ENCODE results near the gene AGTRAP.

Gene AGTRAP

GRCh38 chr1:11706292-11706691 lies 29.6 kb upstream of the AGTRAP start:
- no peak for DNase-seq (ENCODE audit: low read depth)

GRCh38 chr1:11707621-11708276 lies 28.2 kb upstream of the AGTRAP start:
- DNase-seq (ENCODE audit: low read depth) = no peak

GRCh38 chr1:11708554-11709350 lies 27.2 kb upstream of the AGTRAP start:
- DNase-seq (ENCODE audit: low read depth) = no peak

GRCh38 chr1:11711490-11711889 lies 24.4 kb upstream of the AGTRAP start:
- DNase-seq (ENCODE audit: low read depth) = no peak

GRCh38 chr1:11712285-11712684 lies 23.7 kb upstream of the AGTRAP start:
- DNase-seq (ENCODE audit: low read depth) = no peak

GRCh38 chr1:11713095-11713494 lies 22.8 kb upstream of the AGTRAP start:
- DNase-seq (ENCODE audit: low read depth) = no peak

GRCh38 chr1:11714831-11715575 lies 20.9 kb upstream of the AGTRAP start:
- no peak for DNase-seq (ENCODE audit: low read depth)

GRCh38 chr1:11719313-11720032 lies 16.5 kb upstream of the AGTRAP start:
- DNase-seq (ENCODE audit: low read depth) = peak; percentile 80

- DNase-seq (ENCODE audit: low read depth) = no peak
Measured at GRCh38 chr1:11720033-11720376, 15.9 kb upstream of the AGTRAP start.

GRCh38 chr1:11720525-11720924 lies 15.4 kb upstream of the AGTRAP start:
- DNase-seq (ENCODE audit: low read depth) = no peak

GRCh38 chr1:11721311-11721710 lies 14.6 kb upstream of the AGTRAP start:
- DNase-seq (ENCODE audit: low read depth) = no peak

- no peak for DNase-seq (ENCODE audit: low read depth)
Measured at GRCh38 chr1:11722538-11722937, 13.4 kb upstream of the AGTRAP start.

- no peak for DNase-seq (ENCODE audit: low read depth)
Measured at GRCh38 chr1:11725616-11726015, 10.3 kb upstream of the AGTRAP start.

- DNase-seq (ENCODE audit: low read depth) = no peak
Measured at GRCh38 chr1:11727119-11727518, 8.8 kb upstream of the AGTRAP start.

- no peak for DNase-seq (ENCODE audit: low read depth)
Measured at GRCh38 chr1:11728126-11728806, 7.7 kb upstream of the AGTRAP start.

- no peak for DNase-seq (ENCODE audit: low read depth)
Measured at GRCh38 chr1:11729155-11729497, 6.8 kb upstream of the AGTRAP start.

GRCh38 chr1:11729498-11730428 lies 6.2 kb upstream of the AGTRAP start:
- no peak for DNase-seq (ENCODE audit: low read depth)

GRCh38 chr1:11730429-11730891 lies 5.5 kb upstream of the AGTRAP start:
- no peak for DNase-seq (ENCODE audit: low read depth)

GRCh38 chr1:11731691-11732283 lies 4.1 kb upstream of the AGTRAP start:
- no peak for DNase-seq (ENCODE audit: low read depth)

GRCh38 chr1:11733306-11733705 lies 2.6 kb upstream of the AGTRAP start:
- no peak for DNase-seq (ENCODE audit: low read depth)

All from stimulated activated CD8-positive, alpha-beta memory T cell treated with anti-CD3 and anti-CD28 coated beads, Interleukin-12 subunit alpha, Interleukin-12 subunit beta, amount 100 ng/mL, for 1 hour (primary cell).